GM23248 (cell line): ENCODE data around the gene CYP3A4.

Source experiments
- EZH2 ChIP-seq: fragments of 200-600 bp; sonication (generic); IDR thresholded peaks from 2 replicates; pipeline ENCODE4 v1.6.1; 2018; ENCODE audit warnings: antibody characterized with exemption, mild to moderate bottlenecking; ENCODE audit not compliant: insufficient read depth, poor library complexity, severe bottlenecking
- EZH2phosphoT487 ChIP-seq: fragments of 200-600 bp; sonication (generic); IDR thresholded peaks from 2 replicates; pipeline ENCODE4 v1.6.1; 2018; ENCODE audit warnings: antibody characterized with exemption, moderate library complexity, mild to moderate bottlenecking, low read depth; ENCODE audit not compliant: insufficient read depth

DNA sequence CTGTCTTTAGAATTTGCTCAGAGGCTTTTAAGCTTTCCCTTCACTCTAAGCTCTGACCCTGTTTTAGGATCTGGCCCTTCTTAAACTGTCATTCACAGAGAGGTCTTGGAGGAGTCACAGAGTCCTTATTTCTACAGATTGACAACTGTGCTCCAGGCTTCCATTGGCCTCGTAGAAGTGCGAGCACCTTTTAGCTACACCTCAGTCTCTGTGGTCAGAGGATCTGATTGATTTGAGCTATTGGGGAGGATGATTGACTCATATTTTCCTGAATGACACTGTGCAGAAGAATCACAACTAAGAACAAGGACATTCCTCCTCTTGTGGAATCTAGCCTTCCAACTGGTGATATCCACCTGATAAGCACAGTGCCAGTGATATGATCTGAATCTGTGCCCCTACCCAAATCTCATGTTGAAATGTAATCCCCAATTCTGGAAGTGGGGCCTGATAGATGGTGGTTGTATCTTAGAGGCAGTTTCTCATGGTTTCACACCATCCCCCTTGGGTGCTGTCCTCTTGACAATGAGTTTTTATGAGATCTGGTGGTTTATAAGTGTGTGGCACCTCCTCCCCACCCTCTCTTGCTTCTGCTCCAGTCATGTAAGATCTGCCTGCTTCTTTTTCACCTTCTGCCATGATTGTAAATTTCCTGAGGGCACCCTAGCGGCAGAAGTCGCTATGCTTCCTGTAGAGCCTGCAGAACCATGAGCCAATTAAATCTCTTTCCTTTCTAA is 52.2 kb downstream of the CYP3A4 start:
- TF ChIP-seq EZH2 (no peak), EZH2phosphoT487 (no peak)
